Measurements from ENCODE around the gene ANAPC7. TPM values are rescaled to one million over a fixed set of nuclear protein-coding genes. Genes with fewer than 3 reads are reported as not detected.

The ANAPC7 gene
- total RNA-seq, 1 experiment from 2014 or later = 91.1 TPM

DNA sequence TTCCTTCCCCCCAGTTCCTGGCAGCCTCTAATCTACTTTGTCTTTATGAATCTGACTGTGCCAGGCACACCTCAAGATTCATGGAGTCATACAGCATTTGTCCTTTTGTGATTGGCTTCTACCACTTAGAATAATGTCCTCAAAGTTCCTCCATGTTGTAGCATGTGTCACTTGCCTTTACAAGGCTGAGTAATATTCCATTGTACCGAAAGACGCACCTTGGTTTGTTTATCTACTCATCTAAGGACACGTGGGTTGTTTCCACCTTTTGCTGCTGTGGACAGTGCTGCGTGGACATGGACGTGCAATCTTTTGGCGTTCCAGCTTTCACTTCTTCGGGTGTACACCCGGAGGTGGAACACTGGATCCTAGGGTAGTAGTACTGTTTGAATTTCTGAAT lies 33.5 kb downstream of the ANAPC7 start:
- peaks cover 13 to 48% (median 30%) of the 10 kb centered on the region in 3 experiments; a peak in 6 of 7 replicates for H3K36me3 Mint-ChIP-seq (ENCODE audit: insufficient read depth in 1 of 3, low read depth in 3 of 3)
- H3K14ac ChIP-seq (ENCODE audit: insufficient read depth, low read length) = no peak overlapping the region
- no peak overlapping the region for H3K18ac ChIP-seq (ENCODE audit: insufficient read length, low read depth, low read length)
- no peak overlapping the region for H2BK15ac ChIP-seq (ENCODE audit: low read depth, low read length)
- no peaks in the 10 kb centered on the region for H3K27me3 ChIP-seq (ENCODE audit: insufficient read depth, low read length)
- no peak overlapping the region for H3K4ac ChIP-seq (ENCODE audit: low read depth, low read length)
- no peaks in the 10 kb centered on the region for H4K20me1 ChIP-seq (ENCODE audit: control insufficient read depth, insufficient read depth, insufficient read length)
- no peak overlapping the region for H3K27ac Mint-ChIP-seq
- no peak overlapping the region for H3K9ac ChIP-seq (ENCODE audit: extremely low read depth, insufficient read length, low read length)
- no peaks in the 10 kb centered on the region for H3K4me1 ChIP-seq (ENCODE audit: insufficient read depth, low read length)
- no peak overlapping the region for H2BK120ac ChIP-seq (ENCODE audit: low read depth, low read length, poor library complexity, severe bottlenecking)
- no peak overlapping the region for H3K4me3 Mint-ChIP-seq
- no peaks in the 10 kb centered on the region for H3K23me2 ChIP-seq (ENCODE audit: insufficient read length, low read depth, low read length, poor library complexity, severe bottlenecking)
- no peak overlapping the region for H4K91ac ChIP-seq (ENCODE audit: insufficient read length, low read depth, low read length)
- TF ChIP-seq, protein P1, sequence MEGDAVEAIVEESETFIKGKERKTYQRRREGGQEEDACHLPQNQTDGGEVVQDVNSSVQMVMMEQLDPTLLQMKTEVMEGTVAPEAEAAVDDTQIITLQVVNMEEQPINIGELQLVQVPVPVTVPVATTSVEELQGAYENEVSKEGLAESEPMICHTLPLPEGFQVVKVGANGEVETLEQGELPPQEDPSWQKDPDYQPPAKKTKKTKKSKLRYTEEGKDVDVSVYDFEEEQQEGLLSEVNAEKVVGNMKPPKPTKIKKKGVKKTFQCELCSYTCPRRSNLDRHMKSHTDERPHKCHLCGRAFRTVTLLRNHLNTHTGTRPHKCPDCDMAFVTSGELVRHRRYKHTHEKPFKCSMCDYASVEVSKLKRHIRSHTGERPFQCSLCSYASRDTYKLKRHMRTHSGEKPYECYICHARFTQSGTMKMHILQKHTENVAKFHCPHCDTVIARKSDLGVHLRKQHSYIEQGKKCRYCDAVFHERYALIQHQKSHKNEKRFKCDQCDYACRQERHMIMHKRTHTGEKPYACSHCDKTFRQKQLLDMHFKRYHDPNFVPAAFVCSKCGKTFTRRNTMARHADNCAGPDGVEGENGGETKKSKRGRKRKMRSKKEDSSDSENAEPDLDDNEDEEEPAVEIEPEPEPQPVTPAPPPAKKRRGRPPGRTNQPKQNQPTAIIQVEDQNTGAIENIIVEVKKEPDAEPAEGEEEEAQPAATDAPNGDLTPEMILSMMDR (conservative IDR thresholded peaks at IDR 0.05) = no peak
- H3K27ac ChIP-seq (ENCODE audit: insufficient read length, low read depth, low read length) = no peak overlapping the region
- no peak overlapping the region for H2AFZ ChIP-seq (ENCODE audit: low read length)
- H3K79me1 ChIP-seq (ENCODE audit: insufficient read depth, low read depth, low read length, poor library complexity, severe bottlenecking) = no peaks in the 10 kb centered on the region
- no peak overlapping the region for H4K8ac ChIP-seq (replicated peaks; ENCODE audit: insufficient read length, low read depth, low read length)
- no peak overlapping the region for H3T11ph ChIP-seq (ENCODE audit: low read length)
- H2BK12ac ChIP-seq (ENCODE audit: insufficient read length, low read depth, low read length) = no peak overlapping the region
- H3K23ac ChIP-seq (ENCODE audit: insufficient read length, low read depth, low read length) = no peak overlapping the region
- no peaks in the 10 kb centered on the region for H3K9me3 ChIP-seq (ENCODE audit: control insufficient read depth, low read depth, low read length)
- H3K79me2 ChIP-seq (ENCODE audit: insufficient read depth, low read length) = no peaks in the 10 kb centered on the region
- DNase-seq = no peak
- H3K9me3 Mint-ChIP-seq = no peaks in the 10 kb centered on the region
- H2BK5ac ChIP-seq (ENCODE audit: insufficient read length, low read length) = no peak overlapping the region
- no peaks in the 10 kb centered on the region for H3K4me1 Mint-ChIP-seq
- no peak overlapping the region for H4K5ac ChIP-seq (ENCODE audit: insufficient read length, low read depth, low read length)
- no peak overlapping the region for H2AK5ac ChIP-seq (ENCODE audit: insufficient read length, low read length)
- H2BK20ac ChIP-seq (ENCODE audit: low read depth, low read length, poor library complexity, severe bottlenecking) = no peak overlapping the region
- no peaks in the 10 kb centered on the region for H3K27me3 Mint-ChIP-seq (ENCODE audit: low read depth)
- H3K4me2 ChIP-seq (ENCODE audit: insufficient read depth, insufficient read length, low read length) = no peak overlapping the region
- WGBS (ENCODE audit: extremely low coverage, insufficient read length, low lambda C conversion rate) = no CpG with 5 or more reads among the region's 8 CpGs
- no peak overlapping the region for H3K56ac ChIP-seq (ENCODE audit: insufficient read length, low read depth, low read length)
